Activated CD4-positive, CD25-positive, alpha-beta regulatory T cell (primary cell): ENCODE measurements around the gene FGF14.
"Not testable (repeated sequence)": the region's sequence is repeated elsewhere in the genome, so short reads cannot be mapped to it uniquely, and the experiment has no call there.

ENCODE experiments used
- DNase-seq, 4 experiments: peaks; one replicate each; lab custom pipeline; 2025; lab: John Stamatoyannopoulos, UW

FGF14 gene

GRCh38 chr13:102195566-102196462, 206.0 kb downstream of the FGF14 start:
- DNase-seq, result no peak

GRCh38 chr13:102192858-102193257, 209.0 kb downstream of the FGF14 start:
- DNase-seq, result no peak

GRCh38 chr13:102191951-102192502, 209.8 kb downstream of the FGF14 start:
- DNase-seq, result no peak

GRCh38 chr13:102190930-102191329, 210.9 kb downstream of the FGF14 start:
- no peak for DNase-seq

- no peak for DNase-seq
Observed at GRCh38 chr13:102187313-102187712, 214.5 kb downstream of the FGF14 start.

- DNase-seq, result no peak
Observed at GRCh38 chr13:102185375-102185984, 216.4 kb downstream of the FGF14 start.

GRCh38 chr13:102183509-102184182, 218.2 kb downstream of the FGF14 start:
- DNase-seq, result no peak

- no peak for DNase-seq
Observed at GRCh38 chr13:102182170-102182569, 219.7 kb downstream of the FGF14 start.

- DNase-seq, result no peak
Observed at GRCh38 chr13:102177431-102177830, 224.4 kb downstream of the FGF14 start.

- DNase-seq, result no peak
Observed at GRCh38 chr13:102176846-102177245, 225.0 kb downstream of the FGF14 start.

GRCh38 chr13:102172406-102172805, 229.4 kb downstream of the FGF14 start:
- no peak for DNase-seq

GRCh38 chr13:102170305-102170704, 231.5 kb downstream of the FGF14 start:
- DNase-seq, result no peak

GRCh38 chr13:102169471-102170015, 232.3 kb downstream of the FGF14 start:
- no peak for DNase-seq

- DNase-seq, result no peak
Observed at GRCh38 chr13:102152790-102153189, 249.1 kb downstream of the FGF14 start.

GRCh38 chr13:102147353-102147752, 254.5 kb downstream of the FGF14 start:
- no peak for DNase-seq

- no peak for DNase-seq
Observed at GRCh38 chr13:102145750-102146149, 256.1 kb downstream of the FGF14 start.

GRCh38 chr13:102142473-102142826, 259.4 kb downstream of the FGF14 start:
- DNase-seq, result no peak

GRCh38 chr13:102141625-102142472, 260.0 kb downstream of the FGF14 start:
- no peak for DNase-seq

- DNase-seq, result no peak
Observed at GRCh38 chr13:102139626-102140025, 262.2 kb downstream of the FGF14 start.

- DNase-seq, result no peak
Observed at GRCh38 chr13:102138635-102139190, 263.1 kb downstream of the FGF14 start.

- DNase-seq, result not testable (repeated sequence)
Observed at GRCh38 chr13:102137904-102138303, 263.9 kb downstream of the FGF14 start.
